GM18505 (cell line): ENCODE results near the gene GPX7.

ENCODE experiments used
- ATAC-seq: cut with Tn5 transposase; IDR thresholded peaks from one replicate; pipeline ENCODE4 v1.9.1; 2021; ENCODE audit not compliant: unreplicated experiment
- POLR2A ChIP-seq: IDR thresholded peaks from 4 replicates; pipeline ENCODE4 v1.6.1; 2011; ENCODE audit warnings: borderline replicate concordance; ENCODE audit not compliant: insufficient read depth, insufficient read length; ENCODE audit errors: extremely low read depth

GPX7 gene

GRCh38 chr1:52597912-52598311, 4.3 kb upstream of the GPX7 start:
- no peak for TF ChIP-seq POLR2A

GRCh38 chr1:52598729-52599128, 3.4 kb upstream of the GPX7 start:
- no peak for TF ChIP-seq POLR2A
- ATAC-seq: no peak

More at GRCh38 chr1:52597912-52598311, 4.3 kb upstream of the GPX7 start:
- ATAC-seq: no peak

- TF ChIP-seq POLR2A: no peak
- ATAC-seq: no peak
These were observed 2.9 kb upstream of the GPX7 start for GRCh38 chr1:52599236-52599635.

- ATAC-seq: no peak
- no peak for TF ChIP-seq POLR2A
These were observed 1.5 kb upstream of the GPX7 start for GRCh38 chr1:52600533-52601179.

- no peak for ATAC-seq
- no peak for TF ChIP-seq POLR2A
These were observed 652 bp upstream of the GPX7 start for GRCh38 chr1:52601519-52601918.

GRCh38 chr1:52602856-52603600, 857 bp downstream of the GPX7 start:
- TF ChIP-seq POLR2A: no peak
- ATAC-seq: no peak

GRCh38 chr1:52603630-52604029, 1.5 kb downstream of the GPX7 start:
- ATAC-seq: no peak
- TF ChIP-seq POLR2A: no peak

GRCh38 chr1:52604063-52604770, 2.0 kb downstream of the GPX7 start:
- ATAC-seq: no peak
- no peak for TF ChIP-seq POLR2A

- no peak for TF ChIP-seq POLR2A
- no peak for ATAC-seq
These were observed 11.6 kb downstream of the GPX7 start for GRCh38 chr1:52613636-52614373.

GRCh38 chr1:52614671-52615070, 12.5 kb downstream of the GPX7 start:
- no peak for ATAC-seq
- TF ChIP-seq POLR2A: no peak

GRCh38 chr1:52615489-52616042, 13.4 kb downstream of the GPX7 start:
- ATAC-seq: no peak
- no peak for TF ChIP-seq POLR2A

GRCh38 chr1:52621950-52622349, 19.8 kb downstream of the GPX7 start:
- TF ChIP-seq POLR2A: no peak
- no peak for ATAC-seq

- no peak for ATAC-seq
- TF ChIP-seq POLR2A: no peak
These were observed 21.6 kb downstream of the GPX7 start for GRCh38 chr1:52623812-52624211.

GRCh38 chr1:52627028-52627427, 24.9 kb downstream of the GPX7 start:
- no peak for TF ChIP-seq POLR2A
- ATAC-seq: no peak
